Measurements from ENCODE around the gene ARRDC1. TPM values are rescaled to one million over a fixed set of nuclear protein-coding genes. Genes with fewer than 3 reads are reported as not detected.
"Not testable (repeated sequence)": the region's sequence is repeated elsewhere in the genome, so short reads cannot be mapped to it uniquely, and the experiment has no call there.

The ARRDC1 gene
- total RNA-seq, 1 experiment from 2014 or later = 77.5 TPM

GRCh38 chr9:137593176-137593575 lies 12.3 kb upstream of the ARRDC1 start:
- 0 out of 2 replicates have a peak, but pooled peaks cover 9% of the 10 kb centered on the region for H3K4me1 ChIP-seq (ENCODE audit: insufficient read depth, low read length)
- H3K27ac ChIP-seq (ENCODE audit: low read length) = no peak overlapping the region
- no peaks in the 10 kb centered on the region for H3F3A ChIP-seq (ENCODE audit: low read length, unreplicated experiment)
- no peaks in the 10 kb centered on the region for H3K9me2 ChIP-seq (replicated peaks; ENCODE audit: low read length)
- H3K36me3 ChIP-seq (ENCODE audit: low read depth, low read length) = peaks cover 3% of the 10 kb centered on the region; the same call in 1 of the 2 replicates
- DNase-seq (no peak), ATAC-seq (no peak)
- POLR2A ChIA-PET (ENCODE audit: unreplicated experiment) = no interaction called here
- TF ChIP-seq CTCF (conservative IDR thresholded peaks at IDR 0.05; ENCODE audit: low read depth, low read length) = no peak
- TF ChIP-seq EZH2 (IDR thresholded peaks at IDR 0.05; ENCODE audit: low read length, unreplicated experiment) = no peak
- no peak for TF ChIP-seq EZH2phosphoT487 (IDR thresholded peaks at IDR 0.05; ENCODE audit: borderline replicate concordance, low read length)
- no peak overlapping the region for H3K9ac ChIP-seq (ENCODE audit: low read length)
- H4K20me1 ChIP-seq (ENCODE audit: low read length) = 0 out of 2 replicates have a peak, but pooled peaks cover 8% of the 10 kb centered on the region
- no TSS peak for BruUV-seq (replicated peaks)
- H3K4me3 ChIP-seq (ENCODE audit: low read length) = no peak overlapping the region
- intact Hi-C loops (cut with micrococcal nuclease) = no loop called here
- H2AFZ ChIP-seq (ENCODE audit: low read length) = no peak overlapping the region
- H3K9me3 ChIP-seq (ENCODE audit: low read length) = no peaks in the 10 kb centered on the region
- CTCF ChIA-PET = no interaction called here
- peaks cover 16% of the 10 kb centered on the region for H3K79me2 ChIP-seq (ENCODE audit: low read length)
- no peak overlapping the region for H3K4me2 ChIP-seq (ENCODE audit: low read length)
- no peaks in the 10 kb centered on the region for H3K27me3 ChIP-seq (ENCODE audit: low read length)

- DNase-seq; H4K20me1 ChIP-seq (ENCODE audit: low read length); H3K4me2 ChIP-seq (ENCODE audit: low read length); H3K27ac ChIP-seq (ENCODE audit: low read length); H3K9ac ChIP-seq (ENCODE audit: low read length); H3K4me3 ChIP-seq (ENCODE audit: low read length); H3K36me3 ChIP-seq (ENCODE audit: low read depth, low read length); POLR2A ChIA-PET (ENCODE audit: unreplicated experiment); intact Hi-C loops (cut with micrococcal nuclease); H2AFZ ChIP-seq (ENCODE audit: low read length); H3K9me2 ChIP-seq (replicated peaks; ENCODE audit: low read length); ATAC-seq; H3K27me3 ChIP-seq (ENCODE audit: low read length); H3F3A ChIP-seq (ENCODE audit: low read length, unreplicated experiment); H3K4me1 ChIP-seq (ENCODE audit: insufficient read depth, low read length); BruUV-seq (replicated peaks); H3K79me2 ChIP-seq (ENCODE audit: low read length); H3K9me3 ChIP-seq (ENCODE audit: low read length); CTCF ChIA-PET: not testable (repeated sequence)
Measured at GRCh38 chr9:137596577-137596976, 8.9 kb upstream of the ARRDC1 start.

GRCh38 chr9:137598943-137599342 lies 6.5 kb upstream of the ARRDC1 start:
- H3K4me1 ChIP-seq (ENCODE audit: insufficient read depth, low read length) = no peaks in the 10 kb centered on the region
- ATAC-seq = no peak
- TF ChIP-seq EZH2 (IDR thresholded peaks at IDR 0.05; ENCODE audit: low read length, unreplicated experiment) (no peak), EZH2phosphoT487 (IDR thresholded peaks at IDR 0.05; ENCODE audit: borderline replicate concordance, low read length) (no peak), CTCF (conservative IDR thresholded peaks at IDR 0.05; ENCODE audit: low read depth, low read length) (no peak)
- no TSS peak for BruUV-seq (replicated peaks)
- H3K4me2 ChIP-seq (ENCODE audit: low read length) = no peak overlapping the region
- no peaks in the 10 kb centered on the region for H3K9me2 ChIP-seq (replicated peaks; ENCODE audit: low read length)
- no peak overlapping the region for H3K9ac ChIP-seq (ENCODE audit: low read length)
- ChIA-PET CTCF (no interaction called here), POLR2A (ENCODE audit: unreplicated experiment) (no interaction called here)
- no peak overlapping the region for H3K27ac ChIP-seq (ENCODE audit: low read length)
- no peaks in the 10 kb centered on the region for H3K79me2 ChIP-seq (ENCODE audit: low read length)
- no peaks in the 10 kb centered on the region for H3K36me3 ChIP-seq (ENCODE audit: low read depth, low read length)
- no peaks in the 10 kb centered on the region for H4K20me1 ChIP-seq (ENCODE audit: low read length)
- no peaks in the 10 kb centered on the region for H3K27me3 ChIP-seq (ENCODE audit: low read length)
- intact Hi-C loops (cut with micrococcal nuclease) = no loop called here
- no peak for DNase-seq
- H3K4me3 ChIP-seq (ENCODE audit: low read length) = no peak overlapping the region
- H2AFZ ChIP-seq (ENCODE audit: low read length) = no peak overlapping the region
- H3K9me3 ChIP-seq (ENCODE audit: low read length) = no peaks in the 10 kb centered on the region
- H3F3A ChIP-seq (ENCODE audit: low read length, unreplicated experiment) = no peaks in the 10 kb centered on the region
